ENCODE measurements around the gene TNK1.

- no peak for TF ChIP-seq POLR2AphosphoS5 (IDR thresholded peaks at IDR 0.05; ENCODE audit: low read depth)
- TF ChIP-seq CTCF (IDR thresholded peaks at IDR 0.05; ENCODE audit: insufficient read depth, low read length), result no peak
- no peak for TF ChIP-seq REST (IDR thresholded peaks at IDR 0.05; ENCODE audit: insufficient replicate concordance, low read depth)
These were observed 12.9 kb downstream of the TNK1 start for GRCh38 chr17:7393613-7394451.

Data from HL-60 (cell line).